WTC11 (cell line): Measurements from ENCODE around the gene GADL1. TPM values are rescaled to one million over a fixed set of nuclear protein-coding genes. Genes with fewer than 3 reads are reported as not detected.

ENCODE experiments used
- ATAC-seq: fragments of 200-7000 bp; cut with Tn5 transposase; 2 replicates; pipeline ENCODE4 v1.10.0; 2021; ENCODE audit warnings: mild to moderate bottlenecking, moderate library complexity
- CTCF ChIA-PET: fragments of 300-600 bp; sonication (Branson Sonifier 250); formaldehyde crosslinking; loops from one replicate; lab custom pipeline; 2021; ENCODE audit warnings: antibody characterized with exemption; lab: Charles Lee
- POLR2A ChIA-PET: fragments of 350-600 bp; sonication (Branson Sonifier 250); formaldehyde crosslinking; loops from one replicate; lab custom pipeline; 2021; ENCODE audit warnings: antibody characterized with exemption; lab: Charles Lee
- DNase-seq: peaks from one replicate; pipeline ENCODE4 v3.0.0; 2021; ENCODE audit warnings: low spot score
- H3K27ac Mint-ChIP-seq: 2 replicates; pipeline ENCODE4 v1.8.0; 2021; ENCODE audit warnings: mixed read lengths
- H3K27me3 Mint-ChIP-seq: 2 replicates; pipeline ENCODE4 v1.8.0; 2021; ENCODE audit warnings: low read depth, mild to moderate bottlenecking, moderate library complexity, mixed read lengths
- H3K36me3 Mint-ChIP-seq: 2 replicates; pipeline ENCODE4 v1.8.0; 2021; ENCODE audit warnings: mixed read lengths
- H3K4me1 Mint-ChIP-seq: 2 replicates; pipeline ENCODE4 v1.8.0; 2022; ENCODE audit warnings: mixed read lengths
- H3K4me3 Mint-ChIP-seq: 2 replicates; pipeline ENCODE4 v1.8.0; 2021; ENCODE audit warnings: mild to moderate bottlenecking, moderate library complexity, mixed read lengths
- H3K9me3 Mint-ChIP-seq: 2 replicates; pipeline ENCODE4 v1.8.0; 2021; ENCODE audit warnings: mixed read lengths
- FOXK1 ChIP-seq: sonication (generic); formaldehyde crosslinking; IDR thresholded peaks from 2 replicates; pipeline ENCODE4 v1.8.0; 2022; ENCODE audit warnings: mild to moderate bottlenecking, moderate library complexity, missing genetic modification reagents
- GABPB1 ChIP-seq: sonication (generic); formaldehyde crosslinking; IDR thresholded peaks from 2 replicates; pipeline ENCODE4 v1.8.1; 2023; ENCODE audit warnings: mild to moderate bottlenecking, missing genetic modification reagents
- IRF2 ChIP-seq: sonication (generic); formaldehyde crosslinking; IDR thresholded peaks from 2 replicates; pipeline ENCODE4 v1.8.0; 2022; ENCODE audit warnings: low read depth, missing genetic modification reagents, borderline replicate concordance
- MYBL2 ChIP-seq: sonication (generic); formaldehyde crosslinking; IDR thresholded peaks from 2 replicates; pipeline ENCODE4 v1.8.1; 2023; ENCODE audit warnings: mild to moderate bottlenecking, moderate library complexity, missing genetic modification reagents
- NR2C2 ChIP-seq: sonication (generic); formaldehyde crosslinking; IDR thresholded peaks from 2 replicates; pipeline ENCODE4 v1.8.0; 2022; ENCODE audit warnings: mild to moderate bottlenecking, missing genetic modification reagents
- NR3C1 ChIP-seq: sonication (generic); formaldehyde crosslinking; conservative IDR thresholded peaks from 2 replicates; pipeline ENCODE4 v1.8.1; 2023; ENCODE audit warnings: low read depth, mild to moderate bottlenecking, missing genetic modification reagents
- SOX15 ChIP-seq: fragments of 250-450 bp; sonication (Bioruptor Pico); IDR thresholded peaks from 2 replicates; pipeline ENCODE4 v1.9.0; 2021; ENCODE audit warnings: mild to moderate bottlenecking
- TEAD4 ChIP-seq: sonication (generic); formaldehyde crosslinking; IDR thresholded peaks from 2 replicates; pipeline ENCODE4 v1.8.0; 2022; ENCODE audit warnings: mild to moderate bottlenecking, missing genetic modification reagents
- ZBTB21 ChIP-seq: sonication (generic); formaldehyde crosslinking; IDR thresholded peaks from 2 replicates; pipeline ENCODE4 v1.8.1; 2023; ENCODE audit warnings: mild to moderate bottlenecking, missing genetic modification reagents, borderline replicate concordance
- ZNF121 ChIP-seq: sonication (generic); formaldehyde crosslinking; IDR thresholded peaks from 2 replicates; pipeline ENCODE4 v1.8.0; 2023; ENCODE audit warnings: missing genetic modification reagents
- ZNF423 ChIP-seq: fragments of 250-450 bp; sonication (Bioruptor Pico); IDR thresholded peaks from 2 replicates; pipeline ENCODE4 v2.1.2; 2022; ENCODE audit warnings: mild to moderate bottlenecking, moderate library complexity
- total RNA-seq: library from RNA; stranded (reverse); gene quantifications from 3 replicates; pipeline ENCODE4 v1.2.3, GENCODE V29; 2021
- TF ChIP-seq, protein P1 (sequence below): sonication (generic); formaldehyde crosslinking; IDR thresholded peaks from 2 replicates; pipeline ENCODE4 v1.8.0; 2022; ENCODE audit warnings: mild to moderate bottlenecking, missing genetic modification reagents
- TF ChIP-seq, protein P2 (sequence below): fragments of 250-450 bp; sonication (Bioruptor Pico); IDR thresholded peaks from 2 replicates; pipeline ENCODE4 v2.1.2; 2022; ENCODE audit warnings: mild to moderate bottlenecking, moderate library complexity
- TF ChIP-seq, protein P3 (sequence below): sonication (generic); formaldehyde crosslinking; IDR thresholded peaks from 2 replicates; pipeline ENCODE4 v1.8.1; 2022; ENCODE audit warnings: mild to moderate bottlenecking, missing genetic modification reagents, moderate library complexity, borderline replicate concordance
- TF ChIP-seq, protein P4 (sequence below): sonication (generic); formaldehyde crosslinking; IDR thresholded peaks from 2 replicates; pipeline ENCODE4 v1.8.1; 2022; ENCODE audit warnings: low read depth, missing genetic modification reagents, borderline replicate concordance
- TF ChIP-seq, protein P5 (sequence below): sonication (generic); formaldehyde crosslinking; IDR thresholded peaks from 2 replicates; pipeline ENCODE4 v1.8.1; 2022; ENCODE audit warnings: mild to moderate bottlenecking, moderate library complexity, missing genetic modification reagents
- TF ChIP-seq, protein P6 (sequence below): fragments of 250-450 bp; sonication (Bioruptor Pico); IDR thresholded peaks from 2 replicates; pipeline ENCODE4 v1.9.0; 2021; ENCODE audit warnings: moderate library complexity, mild to moderate bottlenecking, inconsistent platforms, borderline replicate concordance

The GADL1 gene
- total RNA-seq, 1 experiment from 2014 or later: 0.15 TPM

DNA sequence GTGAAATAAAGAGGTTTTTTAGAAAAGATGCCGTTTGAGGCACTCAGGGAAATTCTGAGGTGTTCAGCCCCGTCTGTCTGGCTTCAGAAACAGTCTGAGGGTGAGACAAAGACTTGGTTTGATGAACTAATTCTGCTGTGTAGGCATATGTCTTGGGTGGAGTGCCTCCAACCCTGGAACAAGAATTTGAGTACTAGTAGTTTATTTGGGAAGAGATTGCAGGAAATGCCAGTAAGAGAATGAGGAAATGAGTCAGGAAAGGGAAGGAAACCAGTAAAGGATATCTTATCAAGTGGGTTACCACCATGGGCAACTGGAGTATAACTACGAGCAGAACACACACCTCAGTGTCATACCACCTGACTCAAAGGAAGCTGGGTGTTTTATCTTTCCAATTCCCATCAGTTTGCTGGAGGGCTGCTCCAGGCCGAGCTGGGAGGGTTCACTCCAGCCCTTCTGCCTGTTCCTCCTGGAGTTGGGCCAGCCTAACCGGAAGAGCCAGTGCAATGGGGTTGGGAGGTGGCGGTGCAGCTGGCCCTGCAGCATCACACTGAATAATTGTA, 212.7 kb downstream of the GADL1 start (continued):
- TF ChIP-seq SOX15 (no peak), ZNF121 (no peak), NR2C2 (no peak), MYBL2 (CRISPR knock-in tag) (no peak), GABPB1 (no peak), ZNF423 (CRISPR knock-in tag) (no peak)
- TF ChIP-seq, protein P1, sequence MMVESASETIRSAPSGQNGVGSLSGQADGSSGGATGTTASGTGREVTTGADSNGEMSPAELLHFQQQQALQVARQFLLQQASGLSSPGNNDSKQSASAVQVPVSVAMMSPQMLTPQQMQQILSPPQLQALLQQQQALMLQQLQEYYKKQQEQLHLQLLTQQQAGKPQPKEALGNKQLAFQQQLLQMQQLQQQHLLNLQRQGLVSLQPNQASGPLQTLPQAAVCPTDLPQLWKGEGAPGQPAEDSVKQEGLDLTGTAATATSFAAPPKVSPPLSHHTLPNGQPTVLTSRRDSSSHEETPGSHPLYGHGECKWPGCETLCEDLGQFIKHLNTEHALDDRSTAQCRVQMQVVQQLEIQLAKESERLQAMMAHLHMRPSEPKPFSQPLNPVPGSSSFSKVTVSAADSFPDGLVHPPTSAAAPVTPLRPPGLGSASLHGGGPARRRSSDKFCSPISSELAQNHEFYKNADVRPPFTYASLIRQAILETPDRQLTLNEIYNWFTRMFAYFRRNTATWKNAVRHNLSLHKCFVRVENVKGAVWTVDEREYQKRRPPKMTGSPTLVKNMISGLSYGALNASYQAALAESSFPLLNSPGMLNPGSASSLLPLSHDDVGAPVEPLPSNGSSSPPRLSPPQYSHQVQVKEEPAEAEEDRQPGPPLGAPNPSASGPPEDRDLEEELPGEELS (CRISPR knock-in tag): no peak

DNA sequence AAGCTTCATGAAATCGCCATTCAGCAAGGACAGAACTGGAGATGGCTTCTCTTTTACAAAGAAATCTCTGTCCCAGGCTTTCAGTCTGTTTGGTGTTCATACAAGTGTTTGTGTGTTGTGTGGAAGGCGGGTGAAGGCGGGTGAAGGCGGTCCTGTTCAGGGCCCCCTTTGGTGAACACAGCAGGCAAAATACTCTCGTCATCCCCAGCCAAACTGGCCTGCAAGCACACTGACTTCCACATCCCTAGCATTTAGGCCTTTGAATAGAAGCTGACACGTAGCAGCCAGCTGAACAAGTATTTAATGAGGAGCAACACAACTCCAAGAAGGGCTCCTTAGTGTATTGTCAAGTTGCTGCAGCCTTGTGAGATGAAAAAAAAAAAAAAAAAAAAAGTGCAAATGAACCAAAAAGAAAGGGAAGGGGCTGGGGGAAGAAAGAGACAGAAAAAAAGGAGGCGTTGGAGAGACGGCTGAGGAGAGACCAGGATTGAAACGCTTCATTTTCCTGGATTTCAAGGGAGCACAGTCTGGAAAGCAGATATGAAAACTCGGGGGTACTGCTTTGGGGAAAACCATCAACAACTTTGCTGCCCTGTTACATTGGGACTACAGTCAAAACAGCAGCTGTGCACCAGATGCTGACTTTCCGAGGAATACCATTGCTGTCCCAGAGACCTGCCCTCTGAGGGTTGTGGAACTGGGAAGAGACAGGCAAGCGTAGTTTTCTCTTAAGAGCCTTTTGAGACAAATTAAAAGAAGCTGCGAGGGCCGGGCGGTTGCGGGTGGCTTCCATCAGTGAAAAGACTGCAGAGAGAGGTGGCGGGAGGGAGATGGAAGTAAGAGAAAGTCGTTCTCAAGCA, 213.4 kb downstream of the GADL1 start:
- Mint-ChIP-seq H3K36me3 (peaks cover 34% of the 10 kb centered on the region), H3K27me3 (no peaks in the 10 kb centered on the region), H3K4me3 (no peak overlapping the region), H3K9me3 (no peaks in the 10 kb centered on the region), H3K27ac (peak overlapping the region; percentile 3), H3K4me1 (peaks cover 43% of the 10 kb centered on the region)
- ChIA-PET POLR2A (interaction anchor here (0.6 kb wide), 1 partner anchor 234 kb away, joined by 3 read pairs; no protein-coding TSS in a partner anchor), CTCF (interaction anchor here (0.8 kb wide), 1 partner anchor 14 kb away, joined by 4 read pairs; no protein-coding TSS in a partner anchor)
- TF ChIP-seq, protein P2, sequence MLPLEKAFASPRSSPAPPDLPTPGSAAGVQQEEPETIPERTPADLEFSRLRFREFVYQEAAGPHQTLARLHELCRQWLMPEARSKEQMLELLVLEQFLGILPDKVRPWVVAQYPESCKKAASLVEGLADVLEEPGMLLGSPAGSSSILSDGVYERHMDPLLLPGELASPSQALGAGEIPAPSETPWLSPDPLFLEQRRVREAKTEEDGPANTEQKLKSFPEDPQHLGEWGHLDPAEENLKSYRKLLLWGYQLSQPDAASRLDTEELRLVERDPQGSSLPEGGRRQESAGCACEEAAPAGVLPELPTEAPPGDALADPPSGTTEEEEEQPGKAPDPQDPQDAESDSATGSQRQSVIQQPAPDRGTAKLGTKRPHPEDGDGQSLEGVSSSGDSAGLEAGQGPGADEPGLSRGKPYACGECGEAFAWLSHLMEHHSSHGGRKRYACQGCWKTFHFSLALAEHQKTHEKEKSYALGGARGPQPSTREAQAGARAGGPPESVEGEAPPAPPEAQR (CRISPR knock-in tag): no peak
- TF ChIP-seq, protein P3, sequence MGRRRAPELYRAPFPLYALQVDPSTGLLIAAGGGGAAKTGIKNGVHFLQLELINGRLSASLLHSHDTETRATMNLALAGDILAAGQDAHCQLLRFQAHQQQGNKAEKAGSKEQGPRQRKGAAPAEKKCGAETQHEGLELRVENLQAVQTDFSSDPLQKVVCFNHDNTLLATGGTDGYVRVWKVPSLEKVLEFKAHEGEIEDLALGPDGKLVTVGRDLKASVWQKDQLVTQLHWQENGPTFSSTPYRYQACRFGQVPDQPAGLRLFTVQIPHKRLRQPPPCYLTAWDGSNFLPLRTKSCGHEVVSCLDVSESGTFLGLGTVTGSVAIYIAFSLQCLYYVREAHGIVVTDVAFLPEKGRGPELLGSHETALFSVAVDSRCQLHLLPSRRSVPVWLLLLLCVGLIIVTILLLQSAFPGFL (CRISPR knock-in tag): no peak
- TF ChIP-seq GABPB1 (no peak), ZNF121 (no peak), TEAD4 (no peak), NR3C1 (no peak), ZBTB21 (CRISPR knock-in tag) (no peak), IRF2 (no peak), FOXK1 (no peak)
- TF ChIP-seq, protein P4, sequence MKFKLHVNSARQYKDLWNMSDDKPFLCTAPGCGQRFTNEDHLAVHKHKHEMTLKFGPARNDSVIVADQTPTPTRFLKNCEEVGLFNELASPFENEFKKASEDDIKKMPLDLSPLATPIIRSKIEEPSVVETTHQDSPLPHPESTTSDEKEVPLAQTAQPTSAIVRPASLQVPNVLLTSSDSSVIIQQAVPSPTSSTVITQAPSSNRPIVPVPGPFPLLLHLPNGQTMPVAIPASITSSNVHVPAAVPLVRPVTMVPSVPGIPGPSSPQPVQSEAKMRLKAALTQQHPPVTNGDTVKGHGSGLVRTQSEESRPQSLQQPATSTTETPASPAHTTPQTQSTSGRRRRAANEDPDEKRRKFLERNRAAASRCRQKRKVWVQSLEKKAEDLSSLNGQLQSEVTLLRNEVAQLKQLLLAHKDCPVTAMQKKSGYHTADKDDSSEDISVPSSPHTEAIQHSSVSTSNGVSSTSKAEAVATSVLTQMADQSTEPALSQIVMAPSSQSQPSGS (CRISPR knock-in tag): no peak
- TF ChIP-seq, protein P1 (CRISPR knock-in tag): no peak
- TF ChIP-seq, protein P5, sequence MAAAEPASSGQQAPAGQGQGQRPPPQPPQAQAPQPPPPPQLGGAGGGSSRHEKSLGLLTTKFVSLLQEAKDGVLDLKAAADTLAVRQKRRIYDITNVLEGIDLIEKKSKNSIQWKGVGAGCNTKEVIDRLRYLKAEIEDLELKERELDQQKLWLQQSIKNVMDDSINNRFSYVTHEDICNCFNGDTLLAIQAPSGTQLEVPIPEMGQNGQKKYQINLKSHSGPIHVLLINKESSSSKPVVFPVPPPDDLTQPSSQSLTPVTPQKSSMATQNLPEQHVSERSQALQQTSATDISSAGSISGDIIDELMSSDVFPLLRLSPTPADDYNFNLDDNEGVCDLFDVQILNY (CRISPR knock-in tag): no peak
- TF ChIP-seq, protein P6, sequence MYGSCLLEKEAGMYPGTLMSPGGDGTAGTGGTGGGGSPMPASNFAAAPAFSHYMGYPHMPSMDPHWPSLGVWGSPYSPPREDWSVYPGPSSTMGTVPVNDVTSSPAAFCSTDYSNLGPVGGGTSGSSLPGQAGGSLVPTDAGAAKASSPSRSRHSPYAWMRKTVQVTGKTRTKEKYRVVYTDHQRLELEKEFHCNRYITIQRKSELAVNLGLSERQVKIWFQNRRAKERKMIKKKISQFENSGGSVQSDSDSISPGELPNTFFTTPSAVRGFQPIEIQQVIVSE (CRISPR knock-in tag): no peak
- DNase-seq: peak; percentile 18
- ATAC-seq: peak; percentile 72
